Esophagus squamous epithelium (tissue), 4 donors: Measurements from ENCODE around the gene SPOCD1.

ENCODE experiments used
- CTCF ChIP-seq, 6 experiments: fragments of 450-650 bp in 4 of 6; fragments of 200-600 bp in 2 of 6; sonication (generic) in 2 of 6; IDR thresholded peaks; one replicate each; pipeline ENCODE4 v1.5.1; 2016 to 2019; ENCODE audit warnings: antibody characterized with exemption in 6 of 6, mild to moderate bottlenecking in 4 of 6, moderate library complexity in 4 of 6
- POLR2A ChIP-seq, 4 donors: fragments of 450-650 bp; IDR thresholded peaks; one replicate each; pipeline ENCODE4 v1.6.1; 2017; ENCODE audit warnings: antibody characterized with exemption in 4 of 4, mild to moderate bottlenecking in 4 of 4, moderate library complexity in 3 of 4

DNA sequence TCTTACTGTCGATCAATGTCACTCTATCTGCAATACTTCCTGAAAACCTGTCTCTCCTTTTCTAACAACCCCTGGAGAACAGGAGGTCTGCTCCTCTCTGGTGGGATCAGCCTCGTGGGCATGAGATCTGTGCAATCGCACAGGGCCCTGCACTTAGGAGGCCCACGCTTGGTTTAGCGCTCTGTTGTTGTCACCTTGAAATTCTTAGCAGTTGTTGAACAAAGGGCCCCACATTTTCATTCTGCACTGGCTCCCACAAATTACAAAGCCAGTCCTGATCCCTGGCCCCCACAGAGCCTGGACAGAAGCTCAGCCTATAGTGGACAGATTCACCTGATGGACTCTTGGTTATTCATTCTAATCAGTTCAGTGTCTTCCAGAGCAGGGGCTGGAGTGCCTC, 18.6 kb downstream of the SPOCD1 start:
- no peak for TF ChIP-seq CTCF (IDR thresholded peaks at IDR 0.05)
- no peak for TF ChIP-seq POLR2A (IDR thresholded peaks at IDR 0.05)
